Measurements from ENCODE around the gene KCTD15. TPM values are rescaled to one million over a fixed set of nuclear protein-coding genes. Genes with fewer than 3 reads are reported as not detected.
"Not testable (repeated sequence)": the region's sequence is repeated elsewhere in the genome, so short reads cannot be mapped to it uniquely, and the experiment has no call there.

Gene KCTD15
- total RNA-seq, 4 donors from 2014 or later: 91.3 to 117 (median 95.0) TPM

GRCh38 chr19:33815380-33816340 is 19.0 kb downstream of the KCTD15 start:
- Histone ChIP-seq H3K27me3 (no peaks in the 10 kb centered on the region), H3K27ac (replicated peaks in 1 of 4) (no peak overlapping the region), H3K36me3 (peaks cover 27 to 38% (median 37%) of the 10 kb centered on the region in 4 donors), H3K4me3 (no peak overlapping the region), H3K4me1 (peaks cover 4 to 16% (median 15%) of the 10 kb centered on the region in 4 donors), H3K9me3 (no peaks in the 10 kb centered on the region)
- no peak for DNase-seq (ENCODE audit: extremely low spot score)
- TF ChIP-seq POLR2A (IDR thresholded peaks at IDR 0.05; ENCODE audit: low read depth): no peak
- TF ChIP-seq EP300 (IDR thresholded peaks at IDR 0.05): no peak
- no peak for TF ChIP-seq POLR2AphosphoS5 (IDR thresholded peaks at IDR 0.05)
- no peak for TF ChIP-seq CTCF (IDR thresholded peaks at IDR 0.05)
- intact Hi-C loops (cut with DNase I): no loop called here
- WGBS: 70% methylated on average over 14 of the region's 15 CpGs

- Histone ChIP-seq H3K36me3 (peaks cover under 1 to 10% (median 9%) of the 10 kb centered on the region in 4 donors), H3K9me3 (no peaks in the 10 kb centered on the region), H3K27me3 (no peaks in the 10 kb centered on the region), H3K4me3 (no peak overlapping the region), H3K4me1 (peaks cover 4 to 24% (median 20%) of the 10 kb centered on the region in 4 donors), H3K27ac (replicated peaks in 1 of 4) (no peak overlapping the region)
- intact Hi-C loops (cut with DNase I): no loop called here
- WGBS: 84% methylated on average over 4 of the region's 4 CpGs
- DNase-seq (ENCODE audit: extremely low spot score): no peak
- TF ChIP-seq EP300 (IDR thresholded peaks at IDR 0.05) (no peak), POLR2AphosphoS5 (IDR thresholded peaks at IDR 0.05) (no peak), CTCF (IDR thresholded peaks at IDR 0.05) (no peak)
Observed at GRCh38 chr19:33818411-33818810, 21.7 kb downstream of the KCTD15 start.

DNA sequence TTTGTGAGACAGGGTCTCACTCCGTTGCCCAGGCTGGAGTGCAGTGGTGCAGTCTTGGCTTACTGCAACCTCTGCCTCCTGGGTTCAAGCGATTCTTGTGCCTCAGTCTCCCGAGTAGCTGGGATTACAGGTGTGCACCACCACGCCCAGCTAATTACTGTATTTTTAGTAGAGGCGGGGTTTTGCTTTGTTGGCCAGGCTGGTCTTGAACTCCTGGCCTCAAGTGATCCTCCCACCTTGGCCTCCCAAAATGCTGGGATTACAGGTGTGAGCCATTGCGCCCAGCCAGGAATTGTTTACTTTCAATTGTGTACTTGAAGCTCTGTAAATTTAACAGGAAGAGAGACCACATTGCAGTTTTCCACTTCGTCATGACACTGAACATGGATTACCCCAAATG is 22.4 kb downstream of the KCTD15 start:
- Histone ChIP-seq H3K27ac (replicated peaks in 1 of 4) (peak overlapping the region in 1 of 4 donors; percentile 78), H3K4me1 (peaks cover 4 to 24% (median 20%) of the 10 kb centered on the region in 4 donors), H3K4me3 (peak overlapping the region in 1 of 4 donors; percentile 52)
- DNase-seq (ENCODE audit: extremely low spot score); intact Hi-C loops (cut with DNase I); H3K9me3 ChIP-seq; H3K36me3 ChIP-seq; H3K27me3 ChIP-seq: not testable (repeated sequence)
- 95% methylated on average over 7 of the region's 7 CpGs for WGBS

- intact Hi-C loops (cut with DNase I): no loop called here
- peaks cover 4 to 24% (median 20%) of the 10 kb centered on the region in 4 donors for H3K4me1 ChIP-seq
- DNase-seq (ENCODE audit: extremely low spot score): no peak
- no peaks in the 10 kb centered on the region for H3K36me3 ChIP-seq
- peak overlapping the region; percentile 64 to 78 (median 67) for H3K27ac ChIP-seq (replicated peaks in 1 of 4)
- no peaks in the 10 kb centered on the region for H3K27me3 ChIP-seq
- TF ChIP-seq POLR2AphosphoS5 (IDR thresholded peaks at IDR 0.05): no peak
- TF ChIP-seq CTCF (IDR thresholded peaks at IDR 0.05): no peak
- TF ChIP-seq EP300 (IDR thresholded peaks at IDR 0.05): no peak
- TF ChIP-seq POLR2A (IDR thresholded peaks at IDR 0.05; ENCODE audit: low read depth): no peak
- peak overlapping the region; percentile 50 to 53 (median 52) for H3K4me3 ChIP-seq
- no peaks in the 10 kb centered on the region for H3K9me3 ChIP-seq
- 93% methylated on average over 2 of the region's 10 CpGs for WGBS
Observed at GRCh38 chr19:33819506-33819879, 22.8 kb downstream of the KCTD15 start.

- H3K4me3 ChIP-seq: peak overlapping the region; percentile 50 to 53 (median 52)
- WGBS: 14% methylated on average over 17 of the region's 61 CpGs
- intact Hi-C loops (cut with DNase I): no loop called here
- no peaks in the 10 kb centered on the region for H3K27me3 ChIP-seq
- no peaks in the 10 kb centered on the region for H3K9me3 ChIP-seq
- TF ChIP-seq POLR2AphosphoS5 (IDR thresholded peaks at IDR 0.05) (peak; percentile 13 to 39), CTCF (IDR thresholded peaks at IDR 0.05) (no peak)
- peak overlapping the region; percentile 64 to 78 (median 67) for H3K27ac ChIP-seq (replicated peaks in 1 of 4)
- peaks cover 4 to 24% (median 20%) of the 10 kb centered on the region in 4 donors for H3K4me1 ChIP-seq
- H3K36me3 ChIP-seq: no peaks in the 10 kb centered on the region
- DNase-seq (ENCODE audit: extremely low spot score): no peak
Observed at GRCh38 chr19:33819880-33820781, 23.5 kb downstream of the KCTD15 start.

Measured in esophagus muscularis mucosa (tissue), 4 donors.